SK-N-SH treated with all-trans-retinoic acid at 6 μM for 48 hours (cell line): ENCODE data around the gene TRIM44.
"Not testable (repeated sequence)": the region's sequence is repeated elsewhere in the genome, so short reads cannot be mapped to it uniquely, and the experiment has no call there.

Experiments used
- ATAC-seq: fragments of 200-7000 bp; cut with Tn5 transposase; 3 replicates; pipeline ENCODE4 v1.9.1; 2020; ENCODE audit warnings: mild to moderate bottlenecking, moderate library complexity
- ARNTL ChIP-seq: fragments of 450-650 bp; formaldehyde crosslinking; IDR thresholded peaks from 2 replicates; pipeline ENCODE4 v1.5.0; 2020; ENCODE audit warnings: low read depth, mild to moderate bottlenecking, moderate library complexity, borderline replicate concordance
- CSDC2 ChIP-seq: fragments of 250-450 bp; sonication (Bioruptor Pico); IDR thresholded peaks from 2 replicates; pipeline ENCODE4 v1.5.0; 2020; ENCODE audit warnings: mild to moderate bottlenecking, moderate library complexity
- ESRRG ChIP-seq: fragments of 250-450 bp; sonication (Bioruptor Pico); IDR thresholded peaks from 2 replicates; pipeline ENCODE4 v1.6.1; 2021; ENCODE audit warnings: mild to moderate bottlenecking
- GLIS3 ChIP-seq: fragments of 250-450 bp; sonication (Bioruptor Pico); IDR thresholded peaks from 2 replicates; pipeline ENCODE4 v1.5.0; 2020; ENCODE audit warnings: mild to moderate bottlenecking, moderate library complexity
- ISL1 ChIP-seq: fragments of 250-450 bp; sonication (Bioruptor Pico); IDR thresholded peaks from 2 replicates; pipeline ENCODE4 v2.1.2; 2022; ENCODE audit warnings: mild to moderate bottlenecking, moderate library complexity
- OSR1 ChIP-seq: fragments of 250-450 bp; sonication (Bioruptor Pico); IDR thresholded peaks from 2 replicates; pipeline ENCODE4 v1.8.0; 2022; ENCODE audit warnings: moderate library complexity, mild to moderate bottlenecking, inconsistent platforms
- RARB ChIP-seq: fragments of 250-450 bp; sonication (Bioruptor Pico); IDR thresholded peaks from 2 replicates; pipeline ENCODE4 v1.8.0; 2021; ENCODE audit warnings: mild to moderate bottlenecking, moderate library complexity
- SNAI2 ChIP-seq: fragments of 250-450 bp; sonication (Bioruptor Pico); IDR thresholded peaks from 2 replicates; pipeline ENCODE4 v1.5.0; 2020; ENCODE audit warnings: mild to moderate bottlenecking, moderate library complexity
- TCF4 ChIP-seq: fragments of 250-450 bp; sonication (Bioruptor Pico); IDR thresholded peaks from 2 replicates; pipeline ENCODE4 v1.8.0; 2021; ENCODE audit warnings: mild to moderate bottlenecking, moderate library complexity, borderline replicate concordance
- TOX ChIP-seq: fragments of 250-450 bp; sonication (Bioruptor Pico); IDR thresholded peaks from 2 replicates; pipeline ENCODE4 v1.8.0; 2021; ENCODE audit warnings: mild to moderate bottlenecking, moderate library complexity, borderline replicate concordance
- ZC3H10 ChIP-seq: fragments of 250-450 bp; sonication (Bioruptor Pico); IDR thresholded peaks from 2 replicates; pipeline ENCODE4 v1.5.1; 2021; ENCODE audit warnings: mild to moderate bottlenecking, moderate library complexity
- ZFP3 ChIP-seq: fragments of 250-450 bp; sonication (Bioruptor Pico); IDR thresholded peaks from 2 replicates; pipeline ENCODE4 v1.5.0; 2020; ENCODE audit warnings: mild to moderate bottlenecking, moderate library complexity
- ZFP30 ChIP-seq: fragments of 450-650 bp; formaldehyde crosslinking; IDR thresholded peaks from 2 replicates; pipeline ENCODE4 v1.5.0; 2022; ENCODE audit warnings: mild to moderate bottlenecking, moderate library complexity
- ZNF565 ChIP-seq: fragments of 450-650 bp; formaldehyde crosslinking; conservative IDR thresholded peaks from 2 replicates; pipeline ENCODE4 v1.5.0; 2020; ENCODE audit warnings: low read depth, mild to moderate bottlenecking, moderate library complexity
- ZNF70 ChIP-seq: fragments of 450-650 bp; formaldehyde crosslinking; IDR thresholded peaks from 2 replicates; pipeline ENCODE4 v1.5.0; 2020; ENCODE audit warnings: mild to moderate bottlenecking, moderate library complexity
- ZNF8 ChIP-seq: fragments of 450-650 bp; formaldehyde crosslinking; IDR thresholded peaks from 2 replicates; pipeline ENCODE4 v1.5.0; 2020; ENCODE audit warnings: mild to moderate bottlenecking, moderate library complexity
- TF ChIP-seq, protein P1 (sequence below): fragments of 250-450 bp; sonication (Bioruptor Pico); IDR thresholded peaks from 2 replicates; pipeline ENCODE4 v1.5.1; 2020; ENCODE audit warnings: low read depth, mild to moderate bottlenecking, moderate library complexity
- TF ChIP-seq, protein P2 (sequence below): fragments of 250-450 bp; sonication (Bioruptor Pico); IDR thresholded peaks from 2 replicates; pipeline ENCODE4 v1.5.0; 2020; ENCODE audit warnings: mild to moderate bottlenecking, moderate library complexity
- TF ChIP-seq, protein P3 (sequence below): fragments of 250-450 bp; sonication (Bioruptor Pico); IDR thresholded peaks from 2 replicates; pipeline ENCODE4 v1.5.1; 2021; ENCODE audit warnings: mild to moderate bottlenecking, moderate library complexity

TRIM44 gene

DNA sequence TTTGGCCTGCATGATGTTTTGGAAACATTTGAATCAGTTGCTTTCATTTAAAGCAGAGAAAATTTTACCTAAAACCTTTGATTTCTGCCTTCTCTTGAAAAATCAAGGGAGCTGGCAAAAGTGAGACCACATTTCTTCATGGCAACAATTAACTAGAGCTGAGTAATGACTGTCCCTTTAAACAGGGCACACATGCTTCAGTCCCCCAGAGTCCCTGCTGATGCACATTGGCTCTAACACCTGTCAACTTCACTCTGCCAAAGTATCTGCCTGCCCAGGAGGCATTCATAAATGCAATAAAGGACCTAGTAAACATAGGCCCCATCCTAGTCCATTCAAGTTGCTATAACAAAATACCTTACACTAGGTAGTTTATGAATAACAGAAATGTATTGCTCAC lies 194.2 kb downstream of the TRIM44 start (continued):
- TF ChIP-seq, protein P1, sequence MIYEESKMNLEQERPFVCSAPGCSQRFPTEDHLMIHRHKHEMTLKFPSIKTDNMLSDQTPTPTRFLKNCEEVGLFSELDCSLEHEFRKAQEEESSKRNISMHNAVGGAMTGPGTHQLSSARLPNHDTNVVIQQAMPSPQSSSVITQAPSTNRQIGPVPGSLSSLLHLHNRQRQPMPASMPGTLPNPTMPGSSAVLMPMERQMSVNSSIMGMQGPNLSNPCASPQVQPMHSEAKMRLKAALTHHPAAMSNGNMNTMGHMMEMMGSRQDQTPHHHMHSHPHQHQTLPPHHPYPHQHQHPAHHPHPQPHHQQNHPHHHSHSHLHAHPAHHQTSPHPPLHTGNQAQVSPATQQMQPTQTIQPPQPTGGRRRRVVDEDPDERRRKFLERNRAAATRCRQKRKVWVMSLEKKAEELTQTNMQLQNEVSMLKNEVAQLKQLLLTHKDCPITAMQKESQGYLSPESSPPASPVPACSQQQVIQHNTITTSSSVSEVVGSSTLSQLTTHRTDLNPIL (CRISPR knock-in tag), result no peak
- no peak for TF ChIP-seq TCF4
- no peak for TF ChIP-seq GLIS3 (CRISPR knock-in tag)
- no peak for TF ChIP-seq CSDC2 (CRISPR knock-in tag)

DNA sequence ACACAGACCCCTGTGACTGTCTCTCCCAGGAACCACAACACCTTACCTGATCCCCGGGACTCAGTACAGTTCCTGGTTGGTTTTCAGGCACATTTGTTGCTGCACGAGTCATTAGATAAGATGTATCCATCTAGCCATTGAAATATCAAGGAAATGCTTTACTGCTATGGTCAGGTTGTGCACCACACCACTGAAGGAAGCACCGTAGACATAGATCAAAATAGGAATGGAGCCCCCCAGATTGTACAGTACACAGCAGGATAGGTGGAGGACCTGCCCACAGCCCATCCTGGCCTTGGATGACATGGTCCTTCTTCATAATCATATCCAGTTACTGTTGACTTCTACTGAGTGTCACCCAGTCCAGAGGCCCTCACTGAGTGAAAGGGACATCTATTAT lies 195.3 kb downstream of the TRIM44 start:
- no peak for TF ChIP-seq GLIS3 (CRISPR knock-in tag)
- no peak for ATAC-seq

DNA sequence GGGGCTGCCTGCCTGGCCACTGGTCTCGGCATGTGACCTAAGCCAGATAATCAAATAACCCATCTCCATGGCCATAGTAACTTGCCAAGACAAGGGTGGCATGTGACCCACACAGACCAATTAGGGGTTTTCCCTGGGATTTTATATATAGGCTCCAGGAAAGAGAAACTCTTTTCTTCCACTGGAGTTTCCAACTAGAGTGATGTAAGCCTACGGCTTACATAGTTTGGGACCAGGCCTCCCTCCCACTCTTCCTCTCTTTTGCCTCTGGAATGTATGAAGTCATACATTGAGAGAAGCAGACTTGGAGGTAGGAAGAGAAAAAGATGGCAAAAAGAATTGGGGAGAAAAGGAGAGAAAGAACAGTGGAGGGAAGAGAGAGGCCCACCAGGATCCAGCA lies 196.7 kb downstream of the TRIM44 start:
- TF ChIP-seq ZFP30, result no peak
- TF ChIP-seq ARNTL (CRISPR knock-in tag), result no peak
- TF ChIP-seq, protein P1 (CRISPR knock-in tag), result no peak
- no peak for TF ChIP-seq ZNF8 (CRISPR knock-in tag)
- TF ChIP-seq ISL1 (CRISPR knock-in tag), result no peak
- TF ChIP-seq TCF4, result no peak
- TF ChIP-seq ZC3H10, result no peak
- no peak for TF ChIP-seq RARB (CRISPR knock-in tag)
- no peak for ATAC-seq

DNA sequence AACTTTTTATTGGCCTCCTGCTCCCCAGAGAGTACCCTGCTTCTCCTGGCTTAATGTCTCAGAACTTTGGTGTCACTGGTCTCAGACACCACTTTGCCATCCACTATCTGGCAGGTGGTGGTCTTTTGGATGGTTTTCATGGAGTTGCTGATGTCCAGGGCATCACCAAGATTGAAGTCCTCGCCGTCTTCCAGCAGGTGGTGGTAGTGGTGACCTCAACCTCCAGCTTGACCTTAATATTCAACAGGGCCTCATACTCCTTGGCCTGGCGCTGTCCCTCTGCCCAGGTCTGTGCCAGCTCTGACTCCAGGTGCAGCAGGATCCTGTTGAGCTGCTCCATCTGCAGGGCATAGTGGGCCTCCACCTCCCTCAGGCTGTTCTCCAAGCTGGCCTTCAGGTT lies 197.6 kb downstream of the TRIM44 start:
- not testable (repeated sequence) for ATAC-seq

DNA sequence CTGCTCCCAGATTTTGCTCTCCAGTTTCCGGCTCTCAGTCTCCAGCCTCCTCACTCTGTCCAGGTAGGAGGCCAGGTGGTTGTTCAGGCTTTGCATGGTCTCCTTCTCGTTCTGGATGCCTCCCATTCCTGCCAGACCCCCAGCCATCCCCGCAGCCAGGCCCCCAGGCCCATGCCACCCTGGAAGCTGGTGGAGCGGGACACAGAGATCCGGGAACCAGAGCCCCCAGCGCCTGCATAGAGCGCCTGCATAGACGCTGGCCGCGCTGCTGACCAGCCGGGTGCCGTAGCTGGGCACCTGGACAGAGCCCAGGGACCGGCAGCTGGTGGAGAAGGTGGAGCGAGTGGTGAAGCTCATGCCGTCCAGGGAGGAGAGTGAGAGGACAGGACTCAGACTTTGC lies 198.6 kb downstream of the TRIM44 start:
- TF ChIP-seq, protein P2, sequence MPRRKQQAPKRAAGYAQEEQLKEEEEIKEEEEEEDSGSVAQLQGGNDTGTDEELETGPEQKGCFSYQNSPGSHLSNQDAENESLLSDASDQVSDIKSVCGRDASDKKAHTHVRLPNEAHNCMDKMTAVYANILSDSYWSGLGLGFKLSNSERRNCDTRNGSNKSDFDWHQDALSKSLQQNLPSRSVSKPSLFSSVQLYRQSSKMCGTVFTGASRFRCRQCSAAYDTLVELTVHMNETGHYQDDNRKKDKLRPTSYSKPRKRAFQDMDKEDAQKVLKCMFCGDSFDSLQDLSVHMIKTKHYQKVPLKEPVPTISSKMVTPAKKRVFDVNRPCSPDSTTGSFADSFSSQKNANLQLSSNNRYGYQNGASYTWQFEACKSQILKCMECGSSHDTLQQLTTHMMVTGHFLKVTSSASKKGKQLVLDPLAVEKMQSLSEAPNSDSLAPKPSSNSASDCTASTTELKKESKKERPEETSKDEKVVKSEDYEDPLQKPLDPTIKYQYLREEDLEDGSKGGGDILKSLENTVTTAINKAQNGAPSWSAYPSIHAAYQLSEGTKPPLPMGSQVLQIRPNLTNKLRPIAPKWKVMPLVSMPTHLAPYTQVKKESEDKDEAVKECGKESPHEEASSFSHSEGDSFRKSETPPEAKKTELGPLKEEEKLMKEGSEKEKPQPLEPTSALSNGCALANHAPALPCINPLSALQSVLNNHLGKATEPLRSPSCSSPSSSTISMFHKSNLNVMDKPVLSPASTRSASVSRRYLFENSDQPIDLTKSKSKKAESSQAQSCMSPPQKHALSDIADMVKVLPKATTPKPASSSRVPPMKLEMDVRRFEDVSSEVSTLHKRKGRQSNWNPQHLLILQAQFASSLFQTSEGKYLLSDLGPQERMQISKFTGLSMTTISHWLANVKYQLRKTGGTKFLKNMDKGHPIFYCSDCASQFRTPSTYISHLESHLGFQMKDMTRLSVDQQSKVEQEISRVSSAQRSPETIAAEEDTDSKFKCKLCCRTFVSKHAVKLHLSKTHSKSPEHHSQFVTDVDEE (CRISPR knock-in tag), result no peak
- TF ChIP-seq ZNF70 (no peak), ISL1 (CRISPR knock-in tag) (no peak), GLIS3 (CRISPR knock-in tag) (no peak), ZC3H10 (no peak), ESRRG (CRISPR knock-in tag) (no peak), ZNF565 (CRISPR knock-in tag) (no peak), ZFP30 (no peak), SNAI2 (CRISPR knock-in tag) (no peak), OSR1 (CRISPR knock-in tag) (no peak)
- TF ChIP-seq, protein P3, sequence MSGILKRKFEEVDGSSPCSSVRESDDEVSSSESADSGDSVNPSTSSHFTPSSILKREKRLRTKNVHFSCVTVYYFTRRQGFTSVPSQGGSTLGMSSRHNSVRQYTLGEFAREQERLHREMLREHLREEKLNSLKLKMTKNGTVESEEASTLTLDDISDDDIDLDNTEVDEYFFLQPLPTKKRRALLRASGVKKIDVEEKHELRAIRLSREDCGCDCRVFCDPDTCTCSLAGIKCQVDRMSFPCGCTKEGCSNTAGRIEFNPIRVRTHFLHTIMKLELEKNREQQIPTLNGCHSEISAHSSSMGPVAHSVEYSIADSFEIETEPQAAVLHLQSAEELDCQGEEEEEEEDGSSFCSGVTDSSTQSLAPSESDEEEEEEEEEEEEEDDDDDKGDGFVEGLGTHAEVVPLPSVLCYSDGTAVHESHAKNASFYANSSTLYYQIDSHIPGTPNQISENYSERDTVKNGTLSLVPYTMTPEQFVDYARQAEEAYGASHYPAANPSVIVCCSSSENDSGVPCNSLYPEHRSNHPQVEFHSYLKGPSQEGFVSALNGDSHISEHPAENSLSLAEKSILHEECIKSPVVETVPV (CRISPR knock-in tag), result no peak

DNA sequence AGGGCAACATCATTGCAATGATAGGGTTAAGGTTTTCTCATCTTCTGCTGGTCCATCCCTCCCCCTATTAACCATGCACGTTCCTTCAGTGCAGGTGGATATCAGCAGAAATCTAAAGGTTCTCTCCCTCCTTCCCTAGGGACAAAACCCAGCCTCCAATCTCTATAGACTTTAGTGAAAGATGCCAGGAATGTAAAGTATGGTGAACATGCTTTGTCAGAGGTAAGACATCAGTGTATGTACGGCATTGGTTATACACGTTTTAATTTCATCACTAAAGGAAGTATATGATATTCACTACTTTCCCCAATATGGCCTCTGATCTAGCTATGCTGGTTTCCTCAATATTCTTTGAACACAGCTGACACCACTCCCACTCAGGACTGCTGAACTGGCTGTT lies 200.1 kb downstream of the TRIM44 start:
- ATAC-seq, result no peak
- no peak for TF ChIP-seq ZNF8 (CRISPR knock-in tag)
- TF ChIP-seq ZNF565 (CRISPR knock-in tag), result no peak
- no peak for TF ChIP-seq ESRRG (CRISPR knock-in tag)
- no peak for TF ChIP-seq OSR1 (CRISPR knock-in tag)
- no peak for TF ChIP-seq GLIS3 (CRISPR knock-in tag)
- TF ChIP-seq TCF4, result no peak
- no peak for TF ChIP-seq ARNTL (CRISPR knock-in tag)

More for the DNA sequence above, 198.6 kb downstream of the TRIM44 start:
- ATAC-seq, result no peak

DNA sequence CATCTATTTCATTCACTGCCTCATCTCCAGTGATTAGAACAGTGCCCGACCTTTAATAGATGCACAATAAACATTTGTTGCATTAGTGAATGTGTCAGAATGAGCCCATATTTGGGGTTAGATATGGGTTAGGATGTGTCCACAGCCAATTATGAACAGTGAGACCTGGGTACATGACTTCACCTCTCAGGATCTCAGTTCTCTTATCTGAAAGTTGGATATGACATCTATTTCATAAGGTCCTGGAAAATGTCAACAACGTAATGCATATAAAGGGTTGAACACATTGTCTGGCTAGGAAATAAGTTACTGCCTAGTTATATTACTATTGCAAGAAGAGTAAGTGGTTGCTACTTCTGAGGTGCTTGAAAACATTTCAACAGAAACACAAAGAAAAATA lies 201.6 kb downstream of the TRIM44 start:
- TF ChIP-seq TOX (CRISPR knock-in tag) (no peak), ARNTL (CRISPR knock-in tag) (no peak), ZNF70 (no peak), TCF4 (no peak), ISL1 (CRISPR knock-in tag) (no peak), ZFP30 (no peak), GLIS3 (CRISPR knock-in tag) (no peak), ZFP3 (CRISPR knock-in tag) (no peak)
- TF ChIP-seq, protein P3 (CRISPR knock-in tag), result no peak
- TF ChIP-seq, protein P1 (CRISPR knock-in tag), result no peak
- no peak for ATAC-seq
